ENCODE results near the gene ACE2.

The ACE2 gene

GRCh38 chrX:15515931-15516330 lies 84.8 kb downstream of the ACE2 start:
- DNase-seq (ENCODE audit: insufficient read length, low spot score) (no peak), FAIRE-seq (no peak)

- FAIRE-seq, result no peak
Measured at GRCh38 chrX:15514279-15514678, 86.5 kb downstream of the ACE2 start.

GRCh38 chrX:15512401-15512965 lies 88.3 kb downstream of the ACE2 start:
- DNase-seq (ENCODE audit: insufficient read length, low spot score) (no peak), FAIRE-seq (no peak)

More at GRCh38 chrX:15514279-15514678, 86.5 kb downstream of the ACE2 start:
- no peak for DNase-seq (ENCODE audit: insufficient read length, low spot score)

GRCh38 chrX:15511563-15511962 lies 89.2 kb downstream of the ACE2 start:
- DNase-seq (ENCODE audit: insufficient read length, low spot score), result no peak
- no peak for FAIRE-seq

All from GM19239 (cell line).